Neural cell (in vitro differentiated cells): Measurements from ENCODE around the gene KIF22. TPM values are rescaled to one million over a fixed set of nuclear protein-coding genes. Genes with fewer than 3 reads are reported as not detected.

ENCODE experiments used
- H2AFZ ChIP-seq: fragments of 200-600, 300-800 bp; sonication (generic), shearing (Covaris generic); 2 replicates; pipeline ENCODE4 v1.6.0; 2014; ENCODE audit warnings: low read depth, mild to moderate bottlenecking, antibody characterized with exemption, low read length, moderate library complexity
- H3F3A ChIP-seq: fragments of 200-600 bp; shearing (Covaris generic); 2 replicates; pipeline ENCODE4 v1.6.1; 2016; ENCODE audit warnings: mild to moderate bottlenecking, moderate library complexity, mixed read lengths, antibody characterized with exemption, low read length; ENCODE audit not compliant: insufficient read depth, poor library complexity, severe bottlenecking
- H3K27ac ChIP-seq: fragments of 200-600, 300-800 bp; sonication (generic), shearing (Covaris generic); 2 replicates; pipeline ENCODE4 v1.5.1; 2014; ENCODE audit warnings: mild to moderate bottlenecking, low read length, moderate library complexity
- H3K27me3 ChIP-seq: fragments of 300-800, 200-600 bp; sonication (generic), shearing (Covaris generic); 2 replicates; pipeline ENCODE4 v1.6.0; 2014; ENCODE audit warnings: mild to moderate bottlenecking, low read depth, low read length, moderate library complexity; ENCODE audit not compliant: insufficient read depth
- H3K36me3 ChIP-seq: fragments of 300-800, 200-600 bp; sonication (generic), shearing (Covaris generic); 2 replicates; pipeline ENCODE4 v1.5.1; 2014; ENCODE audit warnings: mild to moderate bottlenecking, antibody characterized with exemption, low read length, moderate library complexity; ENCODE audit not compliant: insufficient read depth
- H3K4me2 ChIP-seq: fragments of 300-800, 200-600 bp; sonication (generic), shearing (Covaris generic); 2 replicates; pipeline ENCODE4 v1.6.0; 2014; ENCODE audit warnings: mild to moderate bottlenecking, low read length
- H3K4me3 ChIP-seq: fragments of 300-800, 200-600 bp; sonication (generic), shearing (Covaris generic); 2 replicates; pipeline ENCODE4 v1.5.1; 2014; ENCODE audit warnings: mild to moderate bottlenecking, low read length, moderate library complexity
- H3K79me2 ChIP-seq: fragments of 200-600 bp; shearing (Covaris generic); replicated peaks from 2 replicates; pipeline ENCODE4 v1.6.0; 2014; ENCODE audit warnings: mild to moderate bottlenecking, low read length, moderate library complexity; ENCODE audit not compliant: insufficient read depth
- H3K9ac ChIP-seq: fragments of 300-800, 200-600 bp; sonication (generic), shearing (Covaris generic); 2 replicates; pipeline ENCODE4 v1.6.1; 2016; ENCODE audit warnings: mild to moderate bottlenecking, low read length, mixed read lengths
- H3K9me2 ChIP-seq: fragments of 200-600 bp; shearing (Covaris generic); 2 replicates; pipeline ENCODE4 v1.6.1; 2016; ENCODE audit warnings: mild to moderate bottlenecking, low read length, mixed read lengths; ENCODE audit not compliant: insufficient read depth
- H3K9me3 ChIP-seq: fragments of 200-600, 300-800 bp; sonication (generic), shearing (Covaris generic); 2 replicates; pipeline ENCODE4 v1.6.1; 2016; ENCODE audit warnings: mild to moderate bottlenecking, mixed run types, low read length, moderate library complexity, mixed read lengths
- H4K20me1 ChIP-seq: fragments of 200-600 bp; shearing (Covaris generic); 2 replicates; pipeline ENCODE4 v1.6.1; 2016; ENCODE audit warnings: mild to moderate bottlenecking, mixed run types; ENCODE audit not compliant: insufficient read depth
- CTCF ChIP-seq: fragments of 450-650 bp; IDR thresholded peaks from 2 replicates; pipeline ENCODE4 v1.5.1; 2014; ENCODE audit warnings: antibody characterized with exemption, mild to moderate bottlenecking, moderate library complexity; ENCODE audit not compliant: poor library complexity, severe bottlenecking
- EP300 ChIP-seq: fragments of 450-650 bp; conservative IDR thresholded peaks from 2 replicates; pipeline ENCODE4 v1.6.1; 2014; ENCODE audit warnings: antibody characterized with exemption, mild to moderate bottlenecking, moderate library complexity; ENCODE audit not compliant: poor library complexity, severe bottlenecking
- EZH2 ChIP-seq: fragments of 200-600, 300-800 bp; shearing (Covaris generic), sonication (generic); IDR thresholded peaks from 2 replicates; pipeline ENCODE4 v1.6.1; 2014; ENCODE audit warnings: antibody characterized with exemption, low read length, borderline replicate concordance, mild to moderate bottlenecking; ENCODE audit not compliant: insufficient read depth, poor library complexity, severe bottlenecking
- MXI1 ChIP-seq: fragments of 450-650 bp; conservative IDR thresholded peaks from 2 replicates; pipeline ENCODE4 v1.6.1; 2014; ENCODE audit warnings: antibody characterized with exemption, mild to moderate bottlenecking; ENCODE audit not compliant: poor library complexity, severe bottlenecking
- POLR2AphosphoS5 ChIP-seq: IDR thresholded peaks from 2 replicates; pipeline ENCODE4 v1.6.1; 2012
- RAD21 ChIP-seq: fragments of 450-650 bp; conservative IDR thresholded peaks from 2 replicates; pipeline ENCODE4 v1.6.1; 2014; ENCODE audit warnings: antibody characterized with exemption, mild to moderate bottlenecking, moderate library complexity
- REST ChIP-seq: IDR thresholded peaks from 2 replicates; pipeline ENCODE4 v1.6.1; 2012; ENCODE audit warnings: borderline replicate concordance
- SMC3 ChIP-seq: fragments of 450-650 bp; conservative IDR thresholded peaks from 2 replicates; pipeline ENCODE4 v1.6.1; 2014; ENCODE audit warnings: antibody characterized with exemption, mild to moderate bottlenecking, moderate library complexity; ENCODE audit not compliant: poor library complexity
- TAF1 ChIP-seq: IDR thresholded peaks from 2 replicates; pipeline ENCODE4 v1.6.1; 2012; ENCODE audit warnings: low read depth
- polyA plus RNA-seq: library from polyadenylated mRNA; depleted of rRNA; stranded (reverse); fragments of >200 nt; gene quantifications from 2 replicates; pipeline ENCODE4 v1.2.3, GENCODE V29; 2014

The KIF22 gene
- polyA plus RNA-seq, 1 donor from 2014 or later: 81.1 TPM

GRCh38 chr16:29809850-29810698 is 19.5 kb downstream of the KIF22 start:
- H4K20me1 ChIP-seq: peaks cover 3% of the 10 kb centered on the region
- peaks cover 50% of the 10 kb centered on the region for H3K79me2 ChIP-seq
- no peaks in the 10 kb centered on the region for H3K9me2 ChIP-seq
- H3F3A ChIP-seq: peaks cover 2% of the 10 kb centered on the region
- H3K4me3 ChIP-seq: peak overlapping the region; percentile 100
- H3K9ac ChIP-seq: peak overlapping the region; percentile 99
- H3K27ac ChIP-seq: peak overlapping the region; percentile 98
- H3K27me3 ChIP-seq: no peaks in the 10 kb centered on the region
- no peak overlapping the region for H2AFZ ChIP-seq
- H3K9me3 ChIP-seq: no peaks in the 10 kb centered on the region
- H3K36me3 ChIP-seq: no peaks in the 10 kb centered on the region
- TF ChIP-seq SMC3 (no peak), REST (no peak), MXI1 (no peak), POLR2AphosphoS5 (no peak), EP300 (no peak), CTCF (no peak), TAF1 (no peak), RAD21 (no peak), EZH2 (no peak)
- no peak overlapping the region for H3K4me2 ChIP-seq

GRCh38 chr16:29810699-29811169 is 20.2 kb downstream of the KIF22 start:
- peak overlapping the region; percentile 99 for H3K9ac ChIP-seq
- H3K4me2 ChIP-seq: peak overlapping the region; percentile 87
- TF ChIP-seq MXI1: no peak
- no peak for TF ChIP-seq EZH2
- TF ChIP-seq REST: no peak
- TF ChIP-seq POLR2AphosphoS5: no peak
- no peak for TF ChIP-seq EP300
- no peak for TF ChIP-seq TAF1
- TF ChIP-seq CTCF: no peak
- no peak for TF ChIP-seq SMC3
- peaks cover 3% of the 10 kb centered on the region for H4K20me1 ChIP-seq
- H3F3A ChIP-seq: no peaks in the 10 kb centered on the region
- H3K4me3 ChIP-seq: peak overlapping the region; percentile 100
- H3K79me2 ChIP-seq: peaks cover 54% of the 10 kb centered on the region
- no peak overlapping the region for H2AFZ ChIP-seq
- no peaks in the 10 kb centered on the region for H3K27me3 ChIP-seq
- H3K9me2 ChIP-seq: no peaks in the 10 kb centered on the region
- H3K36me3 ChIP-seq: no peaks in the 10 kb centered on the region
- H3K9me3 ChIP-seq: no peaks in the 10 kb centered on the region
- peak overlapping the region; percentile 98 for H3K27ac ChIP-seq
